Muscle of leg (tissue), 11 donors: ENCODE data around the gene BAIAP2. TPM values are rescaled to one million over a fixed set of nuclear protein-coding genes. Genes with fewer than 3 reads are reported as not detected.

ENCODE experiments used
- DNase-seq: peaks from one replicate; pipeline ENCODE4 v3.0.0; 2013
- H3K27ac ChIP-seq: one replicate; pipeline ENCODE4 v1.5.1; 2013; ENCODE audit warnings: mild to moderate bottlenecking, low read length, control low read depth
- H3K27me3 ChIP-seq: one replicate; pipeline ENCODE4 v1.6.1; 2013; ENCODE audit warnings: low read length; ENCODE audit not compliant: control insufficient read depth, insufficient read depth
- H3K36me3 ChIP-seq: one replicate; pipeline ENCODE4 v1.6.1; 2013; ENCODE audit warnings: low read length; ENCODE audit not compliant: control insufficient read depth, insufficient read depth
- H3K4me1 ChIP-seq: one replicate; pipeline ENCODE4 v1.6.1; 2013; ENCODE audit warnings: low read length; ENCODE audit not compliant: control insufficient read depth, insufficient read depth
- H3K4me3 ChIP-seq: one replicate; pipeline ENCODE4 v1.5.1; 2013; ENCODE audit warnings: low read length, control low read depth
- H3K9me3 ChIP-seq: replicated peaks from 2 replicates; pipeline ENCODE4 v1.6.1; 2013; ENCODE audit warnings: low read depth, low read length; ENCODE audit not compliant: control insufficient read depth
- WGBS: methylation state at CpG from one replicate; pipeline ENCODE4 v1.1.5; 2013; ENCODE audit warnings: missing lambda C conversion rate; ENCODE audit not compliant: insufficient coverage; 5-methylcytosine and 5-hydroxymethylcytosine counted together
- polyA plus RNA-seq, 8 donors: library from polyadenylated mRNA; unstranded; fragments of 120-200 nt; gene quantifications; one replicate each; pipeline versions ENCODE4 v1.2.1 to v1.2.3, GENCODE V29; 2013; ENCODE audit warnings: inconsistent platforms in 1 of 8, low replicate concordance in 1 of 8; ENCODE audit not compliant: insufficient read length in 8 of 8, insufficient read depth in 1 of 8
- total RNA-seq: library from RNA; stranded (reverse); fragments of 120-200 nt; gene quantifications from one replicate; pipeline ENCODE4 v1.2.4, GENCODE V29; 2013

Gene BAIAP2
- total and polyA plus RNA-seq, 9 donors: 11.6 to 24.7 (median 17.1) TPM

DNA sequence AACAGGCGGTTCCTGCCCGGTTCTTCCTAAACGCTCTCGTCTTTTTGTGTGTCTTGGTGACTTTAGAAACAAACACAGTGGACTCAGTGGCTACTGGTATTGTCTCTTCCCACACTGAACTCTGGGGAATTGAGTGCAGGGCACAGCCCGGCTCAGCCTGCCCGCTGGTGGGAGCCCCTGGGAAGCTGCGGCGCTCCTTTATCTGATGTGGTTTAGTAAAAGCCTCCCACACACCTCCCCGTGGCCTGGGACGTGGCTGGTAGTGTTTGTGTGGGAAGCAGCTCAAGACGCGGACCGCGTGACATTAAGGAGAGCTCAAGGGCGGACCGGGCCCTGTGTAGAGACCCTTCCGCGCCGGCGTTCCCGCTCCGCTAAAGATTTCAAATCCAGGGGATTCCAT lies 75.0 kb downstream of the BAIAP2 start:
- Histone ChIP-seq H3K36me3 (peaks cover 24% of the 10 kb centered on the region), H3K4me1 (peaks cover 35% of the 10 kb centered on the region), H3K9me3 (no peaks in the 10 kb centered on the region), H3K27ac (no peak overlapping the region), H3K27me3 (no peaks in the 10 kb centered on the region), H3K4me3 (no peak overlapping the region)
- 92% methylated on average over 10 of the region's 22 CpGs for WGBS
- DNase-seq: no peak

DNA sequence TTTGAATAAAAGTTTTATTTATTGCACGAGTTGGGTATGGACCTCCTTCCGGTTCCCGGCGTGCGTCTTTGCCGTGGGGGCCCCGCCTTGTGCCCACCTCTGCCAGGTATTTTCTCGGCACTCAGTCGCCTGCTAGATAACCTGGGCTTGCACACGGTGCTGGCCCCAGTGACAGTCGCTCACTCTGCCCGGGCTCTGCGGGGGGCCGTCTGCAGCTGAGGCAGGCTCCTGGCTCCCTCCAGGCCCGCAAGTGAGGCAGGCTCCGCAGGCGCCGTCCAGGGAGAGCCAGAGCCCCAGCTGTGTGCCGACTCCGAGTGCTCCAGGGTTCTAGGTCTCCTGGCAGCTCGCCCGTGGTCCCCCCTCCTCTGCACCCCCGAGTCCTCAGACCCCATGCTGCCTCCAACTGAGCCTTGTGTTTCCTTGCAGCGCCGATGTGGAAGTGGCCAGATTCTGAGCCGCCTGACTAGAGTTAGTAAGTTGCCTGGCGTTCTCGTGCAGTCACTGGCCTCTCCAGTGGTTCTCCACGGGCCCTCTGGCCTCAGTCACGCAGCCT lies 75.6 kb downstream of the BAIAP2 start:
- H3K27ac ChIP-seq: no peak overlapping the region
- H3K36me3 ChIP-seq: peaks cover 23% of the 10 kb centered on the region
- 73% methylated on average over 30 of the region's 30 CpGs for WGBS

DNA sequence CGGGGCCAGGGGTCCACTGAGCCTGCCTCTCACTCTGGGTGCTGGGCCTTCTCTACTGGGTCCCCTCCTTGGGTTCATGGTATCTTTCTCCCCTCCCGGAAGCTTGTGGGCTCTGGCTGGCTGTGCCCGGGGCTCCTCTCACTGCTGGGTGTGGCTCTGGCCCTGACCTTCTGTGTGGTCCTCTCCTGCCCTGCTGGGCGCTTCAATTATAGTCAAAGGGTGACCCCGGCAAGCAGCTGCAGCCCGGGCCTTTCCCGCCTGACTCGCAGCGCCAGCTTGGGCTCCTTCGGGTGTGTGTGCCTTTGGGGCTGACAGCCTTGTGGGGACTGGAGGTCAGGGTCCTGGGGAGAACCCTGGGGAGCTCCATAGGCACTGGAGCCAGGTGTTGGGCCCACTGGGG lies 76.1 kb downstream of the BAIAP2 start:
- WGBS: 72% methylated on average over 10 of the region's 10 CpGs
- Histone ChIP-seq H3K27ac (no peak overlapping the region), H3K4me3 (no peak overlapping the region), H3K9me3 (no peaks in the 10 kb centered on the region), H3K4me1 (peaks cover 35% of the 10 kb centered on the region), H3K27me3 (no peaks in the 10 kb centered on the region), H3K36me3 (peaks cover 27% of the 10 kb centered on the region)
- no peak for DNase-seq

More for the DNA sequence above, 75.6 kb downstream of the BAIAP2 start:
- Histone ChIP-seq H3K27me3 (no peaks in the 10 kb centered on the region), H3K4me1 (peaks cover 35% of the 10 kb centered on the region), H3K9me3 (no peaks in the 10 kb centered on the region), H3K4me3 (no peak overlapping the region)
- DNase-seq: no peak

DNA sequence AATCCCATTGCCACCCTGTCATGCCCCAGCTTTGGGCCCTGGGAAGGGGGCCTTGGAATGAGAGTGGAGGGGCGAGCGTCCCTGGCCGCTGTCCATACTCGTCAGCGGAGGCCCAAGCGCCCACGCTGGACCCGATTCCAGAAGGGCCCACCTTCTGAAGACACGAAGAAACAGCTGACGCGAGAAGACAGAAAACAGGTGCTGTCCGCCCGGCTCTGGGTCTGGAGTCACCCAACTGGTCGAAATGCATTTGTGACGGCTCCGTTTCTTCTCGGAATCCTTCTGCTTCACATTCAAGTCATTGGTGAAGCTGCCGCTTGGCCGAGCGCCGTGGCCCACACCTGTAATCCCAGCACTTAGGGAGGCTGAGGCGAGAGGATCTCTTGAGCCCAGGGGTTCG lies 77.5 kb downstream of the BAIAP2 start:
- Histone ChIP-seq H3K36me3 (peaks cover 23% of the 10 kb centered on the region), H3K27ac (peak overlapping the region; percentile 35), H3K27me3 (no peaks in the 10 kb centered on the region), H3K9me3 (no peaks in the 10 kb centered on the region), H3K4me1 (peaks cover 35% of the 10 kb centered on the region), H3K4me3 (no peak overlapping the region)
- WGBS: 78% methylated on average over 23 of the region's 23 CpGs
- peak; percentile 62 for DNase-seq

DNA sequence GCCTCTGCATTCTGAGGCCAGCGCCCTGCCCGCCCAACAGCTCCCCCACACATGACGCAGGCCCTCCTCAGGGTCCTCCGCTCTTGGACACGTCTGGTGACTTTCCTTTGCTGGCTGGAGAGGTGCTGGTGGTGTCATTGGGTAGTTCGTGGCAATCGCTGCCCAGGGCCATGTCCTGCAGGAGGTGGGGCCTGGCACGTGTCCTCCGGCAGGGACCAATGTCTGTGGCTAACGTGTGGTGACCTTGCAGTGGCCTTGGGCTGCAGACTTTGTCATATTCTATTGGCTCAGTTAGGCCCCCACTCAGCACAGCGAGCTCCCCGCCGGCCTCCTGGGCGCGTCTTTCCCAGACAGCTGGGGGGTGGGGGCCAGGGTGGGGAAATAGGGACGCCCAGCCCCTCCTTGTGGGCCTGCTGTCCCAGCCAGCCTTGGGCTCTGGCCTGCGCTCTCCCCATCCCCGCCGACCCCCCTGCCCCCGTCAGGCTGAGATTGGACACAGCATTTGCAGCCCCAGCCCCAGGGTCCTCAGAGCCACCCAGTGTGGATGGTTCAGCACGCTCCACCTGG lies 78.3 kb downstream of the BAIAP2 start:
- DNase-seq: no peak
- Histone ChIP-seq H3K27ac (peak overlapping the region; percentile 31), H3K36me3 (peaks cover 18% of the 10 kb centered on the region), H3K4me3 (no peak overlapping the region), H3K27me3 (peaks cover 2% of the 10 kb centered on the region), H3K4me1 (peaks cover 35% of the 10 kb centered on the region), H3K9me3 (no peaks in the 10 kb centered on the region)
- 63% methylated on average over 10 of the region's 21 CpGs for WGBS

DNA sequence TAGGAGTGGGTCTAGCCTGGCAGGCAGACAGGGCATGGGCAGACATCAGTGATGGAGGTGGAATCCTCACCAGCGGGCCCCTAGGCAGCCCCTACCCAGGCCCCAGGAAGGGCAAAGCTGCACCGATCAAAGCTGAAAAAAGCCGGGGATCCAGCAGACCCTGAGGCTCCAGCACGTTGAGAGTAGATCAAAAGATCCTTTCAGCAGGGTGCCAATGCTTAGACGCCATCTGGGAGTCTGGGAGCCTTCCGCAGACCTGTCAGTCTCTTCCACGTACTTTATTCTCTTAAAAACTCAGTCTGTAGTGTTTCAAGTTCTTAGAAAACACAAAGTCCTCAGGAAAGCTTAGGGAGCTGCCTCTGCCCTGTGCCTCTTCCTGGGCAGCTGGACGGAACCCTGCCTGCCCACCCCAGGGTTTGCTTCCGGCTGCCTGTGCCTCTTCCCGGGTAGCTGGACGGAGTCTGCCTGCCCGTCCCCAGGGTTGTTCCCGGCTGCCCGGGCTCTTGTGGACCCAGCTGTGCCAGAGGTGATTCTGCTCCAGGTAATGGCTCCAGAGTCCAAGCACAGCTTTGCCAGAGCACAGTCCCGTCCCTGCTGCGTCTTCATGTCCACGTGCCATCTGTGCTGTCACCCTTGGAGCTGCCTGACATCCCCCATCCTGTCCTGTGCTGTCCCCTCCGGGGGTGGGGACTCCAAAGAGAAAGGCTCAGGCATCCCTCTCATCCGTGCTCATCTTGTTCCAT lies 79.6 kb downstream of the BAIAP2 start:
- Histone ChIP-seq H3K27ac (no peak overlapping the region), H3K27me3 (peaks cover 2% of the 10 kb centered on the region), H3K36me3 (peaks cover 14% of the 10 kb centered on the region), H3K4me3 (no peak overlapping the region), H3K9me3 (no peaks in the 10 kb centered on the region), H3K4me1 (peaks cover 46% of the 10 kb centered on the region)
- DNase-seq: no peak
- WGBS: 62% methylated on average over 19 of the region's 19 CpGs

DNA sequence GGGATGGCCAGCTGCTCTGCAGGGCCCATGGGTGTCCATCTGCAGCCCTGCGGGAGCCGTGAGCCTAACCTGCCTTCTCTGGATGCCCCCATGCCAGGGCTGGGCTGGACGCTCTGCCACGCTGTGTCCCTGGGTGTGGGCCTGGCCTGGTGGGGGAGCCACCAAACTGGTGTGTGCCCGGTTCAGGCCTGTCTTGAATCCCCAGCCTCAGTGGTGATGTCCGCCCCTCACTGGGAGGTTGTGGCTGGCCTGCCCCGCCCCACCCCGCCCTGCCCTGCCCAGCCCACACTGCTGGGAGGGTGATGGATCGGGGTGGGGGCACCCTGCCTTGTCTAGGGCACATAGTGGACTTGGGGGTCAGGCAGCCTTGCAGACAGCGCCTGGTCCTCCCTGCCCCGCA lies 80.3 kb downstream of the BAIAP2 start:
- 92% methylated on average over 10 of the region's 11 CpGs for WGBS
- Histone ChIP-seq H3K9me3 (no peaks in the 10 kb centered on the region), H3K27ac (no peak overlapping the region), H3K4me1 (peaks cover 46% of the 10 kb centered on the region), H3K4me3 (no peak overlapping the region), H3K36me3 (peaks cover 10% of the 10 kb centered on the region), H3K27me3 (peaks cover 2% of the 10 kb centered on the region)
- no peak for DNase-seq

DNA sequence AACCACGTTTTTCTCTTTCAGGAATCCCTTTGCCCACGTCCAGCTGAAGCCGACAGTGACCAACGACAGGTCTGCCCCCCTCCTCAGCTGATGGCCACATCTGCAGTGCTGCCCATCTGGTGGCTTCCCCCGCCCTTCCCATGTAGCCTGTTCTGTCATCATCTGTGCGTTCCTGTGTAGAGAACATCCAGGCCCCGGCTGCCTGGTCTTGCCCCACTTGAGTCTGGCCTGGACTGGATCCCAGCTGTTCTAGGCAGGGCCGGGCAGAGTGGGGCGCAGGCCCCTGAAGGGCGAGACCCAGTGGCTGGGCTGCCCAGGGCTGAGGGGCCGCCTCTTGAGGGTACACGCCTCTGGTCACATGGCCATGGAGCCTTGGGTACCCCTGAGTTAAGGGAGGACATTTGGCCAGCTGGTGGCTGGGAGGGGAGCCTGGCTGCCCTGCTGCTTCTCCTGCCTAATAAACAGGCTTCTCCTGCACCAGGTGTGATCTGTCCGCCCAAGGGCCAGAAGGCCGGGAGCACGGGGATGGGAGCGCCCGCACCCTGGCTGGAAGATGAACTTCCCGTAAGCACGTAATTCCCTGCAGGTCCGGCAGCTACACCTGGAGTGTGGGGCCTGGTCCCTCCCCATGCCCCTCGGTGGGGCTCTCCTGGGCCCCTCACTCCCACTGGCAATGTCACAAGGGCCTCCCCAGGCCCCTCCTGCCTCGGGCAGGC lies 81.0 kb downstream of the BAIAP2 start:
- H3K4me1 ChIP-seq: peaks cover 43% of the 10 kb centered on the region
- H3K4me3 ChIP-seq: no peak overlapping the region
- H3K36me3 ChIP-seq: peaks cover 10% of the 10 kb centered on the region
- no peak for DNase-seq
- H3K9me3 ChIP-seq: no peaks in the 10 kb centered on the region
- H3K27ac ChIP-seq: no peak overlapping the region
- H3K27me3 ChIP-seq: peaks cover 3% of the 10 kb centered on the region
- WGBS: 68% methylated on average over 20 of the region's 22 CpGs

DNA sequence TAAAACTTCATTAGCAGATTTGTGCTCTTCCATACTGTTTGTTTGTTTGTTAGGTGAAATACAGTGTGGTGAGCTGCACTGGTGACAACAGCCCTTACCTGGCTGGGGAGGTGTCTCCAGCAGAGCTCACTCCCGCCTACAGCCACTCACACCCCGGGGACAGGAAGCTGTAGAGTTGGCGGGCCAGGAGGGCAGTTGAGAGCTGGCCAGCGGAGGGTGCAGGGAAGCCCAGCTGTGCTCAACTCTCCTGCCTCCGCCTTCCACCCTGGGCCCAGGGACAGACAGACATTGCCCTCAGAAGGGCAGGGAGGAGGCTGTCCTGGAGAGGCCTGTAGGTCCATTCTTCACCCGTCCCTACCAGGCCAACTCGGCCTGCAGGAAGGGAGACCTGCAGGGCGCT lies 81.8 kb downstream of the BAIAP2 start:
- no peak for DNase-seq
- Histone ChIP-seq H3K27ac (no peak overlapping the region), H3K27me3 (peaks cover 11% of the 10 kb centered on the region), H3K4me1 (peaks cover 35% of the 10 kb centered on the region), H3K4me3 (no peak overlapping the region), H3K36me3 (peaks cover 10% of the 10 kb centered on the region), H3K9me3 (no peaks in the 10 kb centered on the region)
- 60% methylated on average over 1 of the region's 8 CpGs for WGBS

DNA sequence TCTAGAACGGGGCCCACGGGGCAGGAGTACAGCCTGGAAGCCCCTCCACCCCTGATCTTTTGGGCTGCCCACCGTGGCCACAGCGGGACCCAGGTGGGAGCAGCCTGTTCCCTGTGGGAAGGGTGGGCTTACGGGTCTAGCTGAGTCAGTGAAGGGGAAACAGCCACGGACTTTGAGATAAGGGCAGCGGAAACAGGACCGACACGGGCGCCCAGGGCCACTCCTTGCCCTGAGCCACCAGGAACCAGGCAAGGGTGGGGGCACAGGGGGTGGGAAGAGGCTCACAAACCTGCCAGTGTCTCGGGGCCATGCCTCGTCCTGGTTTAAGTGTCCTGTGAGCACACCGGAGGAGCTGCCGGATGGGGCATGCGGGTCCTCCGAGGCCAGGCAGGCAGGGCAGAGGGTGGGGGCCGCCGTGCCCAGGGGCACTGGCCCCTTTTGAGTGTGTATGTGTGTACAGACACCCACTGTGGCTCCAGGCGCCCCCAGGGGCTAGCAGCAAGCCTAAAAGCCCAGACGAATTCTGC lies 82.8 kb downstream of the BAIAP2 start:
- DNase-seq: no peak
- Histone ChIP-seq H3K27me3 (peaks cover 16% of the 10 kb centered on the region), H3K36me3 (peaks cover 10% of the 10 kb centered on the region), H3K27ac (no peak overlapping the region), H3K4me3 (no peak overlapping the region), H3K9me3 (no peaks in the 10 kb centered on the region), H3K4me1 (peaks cover 26% of the 10 kb centered on the region)
- 79% methylated on average over 17 of the region's 20 CpGs for WGBS
